Measurements from ENCODE around the gene KIAA0232.

DNA sequence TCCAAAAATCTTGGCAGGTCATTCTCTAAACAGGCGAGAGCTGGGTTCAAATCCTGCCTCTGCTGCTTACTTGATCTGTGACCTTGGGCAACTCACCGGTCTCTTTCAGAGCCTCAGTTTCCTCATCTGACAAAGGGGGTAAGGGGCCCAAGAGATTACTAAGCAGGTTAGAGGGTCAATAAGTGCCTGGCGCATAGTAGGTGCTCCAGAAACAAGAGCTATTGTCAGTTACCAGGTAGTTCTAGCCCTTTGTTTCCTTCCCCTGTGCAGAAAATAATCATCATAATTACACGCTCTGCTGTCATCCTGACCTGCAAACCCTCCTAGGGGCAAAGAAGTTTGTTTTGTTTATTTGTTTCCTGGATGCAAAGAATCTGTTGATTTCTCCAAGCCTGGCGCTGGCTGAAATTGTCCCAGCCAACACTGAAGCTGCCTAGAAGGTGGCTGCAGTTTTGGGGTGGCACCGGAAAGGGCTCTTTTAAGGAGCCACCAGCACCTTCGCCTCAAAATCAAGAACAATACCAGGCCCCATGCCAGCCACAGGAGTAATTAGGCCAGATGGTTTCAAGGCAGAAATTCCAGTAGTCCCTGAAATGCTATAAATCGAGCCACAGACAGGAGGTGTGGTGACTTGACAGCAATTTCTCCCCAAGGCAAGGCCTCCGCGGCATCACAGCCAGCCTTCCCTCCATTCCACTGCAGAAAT lies 10.2 kb upstream of the KIAA0232 start:
- TF ChIP-seq POLR2A (IDR thresholded peaks at IDR 0.05) (no peak), EP300 (IDR thresholded peaks at IDR 0.05) (no peak), POLR2AphosphoS5 (IDR thresholded peaks at IDR 0.05) (no peak)
- TF ChIP-seq, protein P1, sequence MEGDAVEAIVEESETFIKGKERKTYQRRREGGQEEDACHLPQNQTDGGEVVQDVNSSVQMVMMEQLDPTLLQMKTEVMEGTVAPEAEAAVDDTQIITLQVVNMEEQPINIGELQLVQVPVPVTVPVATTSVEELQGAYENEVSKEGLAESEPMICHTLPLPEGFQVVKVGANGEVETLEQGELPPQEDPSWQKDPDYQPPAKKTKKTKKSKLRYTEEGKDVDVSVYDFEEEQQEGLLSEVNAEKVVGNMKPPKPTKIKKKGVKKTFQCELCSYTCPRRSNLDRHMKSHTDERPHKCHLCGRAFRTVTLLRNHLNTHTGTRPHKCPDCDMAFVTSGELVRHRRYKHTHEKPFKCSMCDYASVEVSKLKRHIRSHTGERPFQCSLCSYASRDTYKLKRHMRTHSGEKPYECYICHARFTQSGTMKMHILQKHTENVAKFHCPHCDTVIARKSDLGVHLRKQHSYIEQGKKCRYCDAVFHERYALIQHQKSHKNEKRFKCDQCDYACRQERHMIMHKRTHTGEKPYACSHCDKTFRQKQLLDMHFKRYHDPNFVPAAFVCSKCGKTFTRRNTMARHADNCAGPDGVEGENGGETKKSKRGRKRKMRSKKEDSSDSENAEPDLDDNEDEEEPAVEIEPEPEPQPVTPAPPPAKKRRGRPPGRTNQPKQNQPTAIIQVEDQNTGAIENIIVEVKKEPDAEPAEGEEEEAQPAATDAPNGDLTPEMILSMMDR (IDR thresholded peaks at IDR 0.05), result no peak

All from gastroesophageal sphincter (tissue), 3 donors.